Measurements from ENCODE around the gene JRKL. TPM values are rescaled to one million over a fixed set of nuclear protein-coding genes. Genes with fewer than 3 reads are reported as not detected.
A peak's percentile ranks its signal among the peaks of the same experiment; 100 is the strongest.
"Not testable (repeated sequence)": the region's sequence is repeated elsewhere in the genome, so short reads cannot be mapped to it uniquely, and the experiment has no call there.

JRKL gene
- total RNA-seq, 1 donor from 2014 or later, result 6.8 TPM

DNA sequence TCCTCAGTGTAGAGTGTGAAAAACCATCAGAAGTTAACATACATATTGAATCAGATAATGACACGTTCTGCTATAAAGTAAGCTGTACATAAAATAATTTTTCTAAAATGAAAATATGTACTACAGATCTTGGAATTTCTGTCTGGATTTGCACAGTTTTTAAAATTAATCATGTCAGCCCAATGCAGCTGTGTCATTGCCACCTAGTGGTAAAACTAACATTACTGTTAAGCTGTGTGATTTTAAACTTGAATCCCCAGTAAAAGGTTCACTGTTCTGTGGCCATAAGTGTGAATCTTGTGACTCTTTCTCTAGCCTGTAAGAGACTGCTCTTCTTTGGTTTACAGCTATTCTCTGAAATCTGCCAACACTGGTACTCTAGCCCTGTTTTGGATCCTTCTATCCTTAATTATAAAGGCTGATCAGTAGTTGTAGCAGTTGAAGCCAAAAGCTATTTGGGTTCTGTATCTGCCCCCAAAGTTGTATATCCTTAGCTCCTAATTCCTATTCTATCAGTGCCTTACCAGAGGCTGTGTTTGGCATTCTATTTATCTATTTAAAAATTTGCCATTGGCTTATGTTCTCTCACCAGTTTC lies 4.0 kb downstream of the JRKL start:
- no peak for DNase-seq (ENCODE audit: extremely low read depth, low read depth, low spot score)

DNA sequence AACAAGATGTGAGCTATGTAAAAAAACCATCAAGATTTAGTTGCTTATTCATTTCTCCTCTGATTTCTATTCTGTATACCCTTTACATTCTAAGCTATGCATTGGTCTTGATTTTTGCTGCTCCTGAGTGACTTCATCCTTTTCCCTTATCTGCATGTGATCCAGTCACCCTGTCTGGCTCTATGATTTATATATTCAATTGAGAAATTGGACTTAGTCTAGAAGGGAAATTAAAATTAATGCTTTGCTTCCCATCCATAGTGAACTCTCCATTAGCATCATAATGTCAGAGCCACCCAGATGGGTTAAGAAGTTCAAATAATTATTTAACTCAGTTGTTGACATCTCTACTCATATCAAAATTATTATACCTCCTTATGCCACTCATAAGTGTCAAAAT lies 5.0 kb downstream of the JRKL start:
- no peak for DNase-seq (ENCODE audit: extremely low read depth, low read depth, low spot score)

GRCh38 chr11:96396637-96397036 lies 6.8 kb downstream of the JRKL start:
- DNase-seq (ENCODE audit: extremely low read depth, low read depth, low spot score), result no peak

GRCh38 chr11:96397863-96398262 lies 8.1 kb downstream of the JRKL start:
- DNase-seq (ENCODE audit: extremely low read depth, low read depth, low spot score), result no peak

DNA sequence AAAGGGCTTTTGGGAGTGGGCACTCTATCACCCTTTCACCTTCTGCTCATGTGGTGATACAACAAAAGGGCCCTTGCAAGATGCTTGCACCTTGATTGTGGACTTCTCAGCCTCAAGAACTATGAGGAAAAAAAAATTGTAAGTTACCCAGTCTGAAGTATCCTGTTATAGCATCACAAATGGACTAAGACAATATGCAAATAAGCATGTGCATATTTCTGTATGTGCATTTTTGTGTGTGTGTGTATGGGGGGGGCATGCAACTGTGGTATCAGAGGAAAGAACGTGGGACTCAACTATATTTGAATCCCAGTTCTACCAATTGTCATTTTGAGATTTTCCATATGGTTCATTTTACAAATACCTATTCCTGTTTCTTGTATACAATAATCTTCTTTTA lies 10.9 kb downstream of the JRKL start:
- DNase-seq (ENCODE audit: extremely low read depth, low read depth, low spot score), result no peak

GRCh38 chr11:96411412-96411811 lies 21.6 kb downstream of the JRKL start:
- DNase-seq (ENCODE audit: extremely low read depth, low read depth, low spot score), result not testable (repeated sequence)

DNA sequence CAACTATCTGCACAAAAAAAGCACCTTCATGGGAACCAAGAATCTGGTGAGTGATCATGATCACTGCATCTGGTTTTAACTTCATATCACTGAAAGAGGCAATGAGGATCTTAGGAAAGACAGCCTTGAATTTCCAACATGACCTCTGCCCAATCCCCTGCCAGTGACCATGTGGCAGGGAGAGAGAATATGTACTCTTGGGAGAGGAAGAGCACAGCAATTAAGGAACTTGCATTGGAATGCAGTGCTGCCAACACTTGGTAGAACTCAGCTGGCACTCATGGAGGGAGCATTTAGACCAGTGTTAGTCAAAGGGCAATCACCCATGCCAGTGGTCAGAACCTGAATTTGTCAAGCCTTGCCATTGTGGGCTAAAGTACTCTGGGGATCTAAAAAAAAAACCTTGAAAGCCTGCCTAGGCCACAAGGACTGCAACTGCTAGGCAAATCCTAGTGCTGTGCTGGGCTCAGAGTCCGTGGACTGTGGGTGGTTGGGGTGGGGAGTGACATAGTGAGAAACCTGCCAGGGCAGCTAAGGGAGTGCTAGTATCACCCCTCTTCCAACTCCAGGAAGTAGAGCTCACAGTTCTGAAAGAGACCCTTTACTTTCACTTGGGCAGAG lies 23.1 kb downstream of the JRKL start:
- no peak for DNase-seq (ENCODE audit: extremely low read depth, low read depth, low spot score)

DNA sequence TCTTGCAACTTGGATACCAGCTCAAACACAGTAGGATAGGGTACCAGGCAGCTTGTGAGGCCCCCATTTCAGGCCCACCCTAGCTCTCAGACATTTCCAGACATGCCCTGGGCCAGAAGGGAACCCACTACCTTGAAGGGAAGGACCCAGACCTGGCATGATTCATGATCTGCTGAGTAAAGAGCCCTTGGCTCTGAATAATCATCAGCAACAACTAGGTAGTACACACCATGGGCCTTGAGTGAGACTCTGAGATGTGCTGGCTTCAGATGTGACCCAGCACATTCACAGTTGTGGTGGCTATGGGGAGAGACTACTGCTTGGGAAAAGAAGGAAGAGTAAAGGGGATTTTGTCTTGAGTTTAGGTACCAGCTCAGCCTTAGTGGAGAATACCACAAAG lies 23.6 kb downstream of the JRKL start:
- no peak for DNase-seq (ENCODE audit: extremely low read depth, low read depth, low spot score)

GRCh38 chr11:96424693-96425092 lies 34.9 kb downstream of the JRKL start:
- DNase-seq (ENCODE audit: extremely low read depth, low read depth, low spot score), result peak; percentile 10

DNA sequence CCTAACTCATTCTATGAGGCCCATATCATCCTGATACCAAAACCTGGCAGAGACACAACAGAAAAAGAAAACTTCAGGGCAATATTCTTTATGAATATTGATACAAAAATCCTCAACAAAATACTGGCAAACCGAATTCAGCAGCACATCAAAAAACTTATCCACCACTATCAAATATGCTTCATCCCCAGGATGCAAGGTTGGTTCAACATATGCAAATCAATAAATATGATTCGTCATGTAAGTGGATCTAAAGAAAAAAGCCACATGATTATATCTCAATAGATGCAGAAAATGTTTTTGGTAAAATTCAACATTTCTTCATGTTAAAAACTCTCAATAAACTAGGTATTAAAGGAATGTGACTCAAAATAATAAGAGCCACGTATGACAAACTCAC lies 40.9 kb downstream of the JRKL start:
- DNase-seq (ENCODE audit: extremely low read depth, low read depth, low spot score), result no peak

DNA sequence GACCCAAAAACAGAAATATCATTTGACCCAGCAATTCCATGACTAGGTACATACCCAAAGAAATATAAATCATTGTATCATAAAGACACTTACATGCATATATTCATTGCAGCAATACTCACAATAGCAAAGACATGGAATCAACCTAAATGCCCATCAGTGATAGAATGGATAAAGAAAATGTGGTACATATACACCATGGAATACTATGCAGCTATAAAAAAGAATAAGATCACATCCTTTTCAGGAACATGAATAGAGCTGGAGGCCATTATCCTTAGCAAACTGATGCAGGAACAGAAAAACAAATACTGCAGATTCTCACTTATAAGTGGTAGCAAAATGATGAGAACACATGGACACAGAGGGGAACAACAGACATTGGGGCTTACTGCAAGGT lies 42.8 kb downstream of the JRKL start:
- not testable (repeated sequence) for DNase-seq (ENCODE audit: extremely low read depth, low read depth, low spot score)

Other genes starting within 250 kb of the JRKL start
- gene MAML2, start 46.8 kb upstream of the JRKL start, total RNA-seq, result 10.7 and 20.0 TPM in 2 replicates
- gene CCDC82, start 101 bp upstream of the JRKL start, total RNA-seq, result 24.2 and 24.6 TPM in 2 replicates